ENCODE data around the gene ADH4. TPM values are rescaled to one million over a fixed set of nuclear protein-coding genes. Genes with fewer than 3 reads are reported as not detected.

Gene ADH4
- total RNA-seq, 1 donor from 2014 or later = not detected

DNA sequence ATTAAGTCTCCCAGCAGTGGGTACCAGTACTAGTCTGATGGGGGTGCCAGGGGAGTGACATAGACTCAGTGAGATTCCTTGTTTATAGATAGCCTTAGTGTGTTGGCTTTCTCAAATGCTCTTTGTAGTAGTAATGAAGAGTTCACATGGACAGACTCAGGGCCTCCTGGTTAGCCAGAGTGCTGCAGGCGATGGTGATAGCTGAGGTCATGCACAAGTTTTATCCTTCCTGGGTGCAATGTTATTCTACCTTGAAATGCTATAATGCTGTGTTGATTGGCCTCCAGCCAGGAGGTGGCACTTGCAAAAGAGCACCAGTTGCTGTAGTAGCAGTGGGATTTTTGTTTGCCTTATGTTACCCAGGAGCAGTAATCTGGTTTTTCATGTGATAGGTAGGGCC lies 35.5 kb upstream of the ADH4 start:
- H3K27me3 Mint-ChIP-seq (ENCODE audit: low read depth) = no peaks in the 10 kb centered on the region
- H3K4me3 Mint-ChIP-seq (ENCODE audit: unreplicated experiment) = no peak overlapping the region
- no peak overlapping the region for H3K27ac Mint-ChIP-seq (ENCODE audit: unreplicated experiment)
- peaks cover 23% of the 10 kb centered on the region for H3K9me3 Mint-ChIP-seq (ENCODE audit: low read depth)
- no peak for DNase-seq (ENCODE audit: low spot score)
- peaks cover 12% of the 10 kb centered on the region for H3K36me3 Mint-ChIP-seq (ENCODE audit: low read depth)
- peaks cover 12% of the 10 kb centered on the region for H3K4me1 Mint-ChIP-seq (ENCODE audit: low read depth)
- TF ChIP-seq, protein P1, sequence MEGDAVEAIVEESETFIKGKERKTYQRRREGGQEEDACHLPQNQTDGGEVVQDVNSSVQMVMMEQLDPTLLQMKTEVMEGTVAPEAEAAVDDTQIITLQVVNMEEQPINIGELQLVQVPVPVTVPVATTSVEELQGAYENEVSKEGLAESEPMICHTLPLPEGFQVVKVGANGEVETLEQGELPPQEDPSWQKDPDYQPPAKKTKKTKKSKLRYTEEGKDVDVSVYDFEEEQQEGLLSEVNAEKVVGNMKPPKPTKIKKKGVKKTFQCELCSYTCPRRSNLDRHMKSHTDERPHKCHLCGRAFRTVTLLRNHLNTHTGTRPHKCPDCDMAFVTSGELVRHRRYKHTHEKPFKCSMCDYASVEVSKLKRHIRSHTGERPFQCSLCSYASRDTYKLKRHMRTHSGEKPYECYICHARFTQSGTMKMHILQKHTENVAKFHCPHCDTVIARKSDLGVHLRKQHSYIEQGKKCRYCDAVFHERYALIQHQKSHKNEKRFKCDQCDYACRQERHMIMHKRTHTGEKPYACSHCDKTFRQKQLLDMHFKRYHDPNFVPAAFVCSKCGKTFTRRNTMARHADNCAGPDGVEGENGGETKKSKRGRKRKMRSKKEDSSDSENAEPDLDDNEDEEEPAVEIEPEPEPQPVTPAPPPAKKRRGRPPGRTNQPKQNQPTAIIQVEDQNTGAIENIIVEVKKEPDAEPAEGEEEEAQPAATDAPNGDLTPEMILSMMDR (IDR thresholded peaks at IDR 0.05) = no peak

DNA sequence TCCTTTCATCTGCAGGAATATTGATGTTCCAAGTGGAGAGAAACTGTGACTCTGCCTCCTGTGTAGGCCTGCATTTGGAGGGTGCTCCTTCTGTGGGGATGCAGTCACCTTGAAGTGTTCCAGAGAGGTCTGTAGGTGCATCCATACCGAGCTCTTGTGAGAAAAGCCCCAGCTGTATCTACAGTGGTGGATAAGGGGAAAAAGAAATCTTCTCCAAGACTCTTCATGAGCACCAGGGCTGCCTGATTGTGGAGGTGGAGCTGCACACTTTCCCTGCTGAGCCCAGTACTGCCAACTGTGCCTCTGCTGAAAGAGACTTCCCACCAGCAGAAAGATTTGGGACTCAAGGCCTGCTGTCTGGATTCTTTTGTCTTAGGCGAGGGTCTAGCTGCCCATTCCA lies 35.1 kb upstream of the ADH4 start:
- H3K27me3 Mint-ChIP-seq (ENCODE audit: low read depth) = no peaks in the 10 kb centered on the region
- no peak overlapping the region for H3K27ac Mint-ChIP-seq (ENCODE audit: unreplicated experiment)
- peaks cover 12% of the 10 kb centered on the region for H3K4me1 Mint-ChIP-seq (ENCODE audit: low read depth)
- no peak for DNase-seq (ENCODE audit: low spot score)
- H3K36me3 Mint-ChIP-seq (ENCODE audit: low read depth) = peaks cover 14% of the 10 kb centered on the region
- H3K9me3 Mint-ChIP-seq (ENCODE audit: low read depth) = peaks cover 24% of the 10 kb centered on the region
- no peak overlapping the region for H3K4me3 Mint-ChIP-seq (ENCODE audit: unreplicated experiment)
- TF ChIP-seq, protein P1 (IDR thresholded peaks at IDR 0.05) = no peak

DNA sequence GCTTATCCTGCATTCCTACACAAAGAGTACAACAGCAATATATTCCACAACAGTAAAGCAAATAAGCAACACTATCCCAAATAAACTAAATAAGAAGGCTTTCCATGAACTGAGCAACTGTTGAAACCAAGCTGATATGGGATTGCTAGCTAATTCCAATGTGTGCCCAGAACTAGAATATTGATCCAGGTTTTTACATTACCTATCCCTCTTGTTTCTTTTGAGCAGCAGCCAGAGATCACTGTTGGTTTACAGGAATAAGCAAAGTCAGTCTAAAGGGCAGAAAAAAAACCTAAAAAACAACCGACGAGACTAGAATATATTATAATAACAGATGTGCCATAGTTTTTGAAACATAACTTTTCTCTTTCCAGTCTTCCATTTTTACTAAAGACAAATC lies 22.4 kb upstream of the ADH4 start:
- no peak overlapping the region for H3K4me3 Mint-ChIP-seq (ENCODE audit: unreplicated experiment)
- peaks cover 17% of the 10 kb centered on the region for H3K9me3 Mint-ChIP-seq (ENCODE audit: low read depth)
- no peak for DNase-seq (ENCODE audit: low spot score)
- no peaks in the 10 kb centered on the region for H3K27me3 Mint-ChIP-seq (ENCODE audit: low read depth)
- peaks cover 9% of the 10 kb centered on the region for H3K36me3 Mint-ChIP-seq (ENCODE audit: low read depth)
- no peak overlapping the region for H3K27ac Mint-ChIP-seq (ENCODE audit: unreplicated experiment)
- TF ChIP-seq, protein P1 (IDR thresholded peaks at IDR 0.05) = no peak
- no peaks in the 10 kb centered on the region for H3K4me1 Mint-ChIP-seq (ENCODE audit: low read depth)

DNA sequence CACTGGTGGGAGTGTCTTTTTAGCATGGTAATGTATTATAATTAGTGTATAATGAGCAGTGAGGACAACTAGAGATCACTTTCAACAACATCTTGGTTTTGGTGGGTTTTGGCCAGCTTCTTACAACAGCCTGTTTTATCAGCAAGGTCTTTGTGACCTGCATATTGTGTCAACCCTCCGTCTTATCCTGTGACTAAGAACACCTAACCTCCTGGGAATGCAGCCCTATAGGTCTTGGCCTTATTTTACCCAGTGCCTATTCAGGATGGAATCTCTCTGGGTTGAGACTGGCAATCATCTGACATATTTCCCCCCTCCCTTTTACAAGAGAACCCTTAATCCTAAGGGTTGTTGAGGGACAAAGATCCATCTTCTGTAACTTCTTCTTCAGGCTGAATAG lies 21.9 kb upstream of the ADH4 start:
- DNase-seq (ENCODE audit: low spot score) = no peak
- Mint-ChIP-seq H3K27ac (ENCODE audit: unreplicated experiment) (no peak overlapping the region), H3K27me3 (ENCODE audit: low read depth) (no peaks in the 10 kb centered on the region), H3K9me3 (ENCODE audit: low read depth) (peaks cover 17% of the 10 kb centered on the region), H3K4me3 (ENCODE audit: unreplicated experiment) (no peak overlapping the region), H3K36me3 (ENCODE audit: low read depth) (peaks cover 9% of the 10 kb centered on the region), H3K4me1 (ENCODE audit: low read depth) (no peaks in the 10 kb centered on the region)
- TF ChIP-seq, protein P1 (IDR thresholded peaks at IDR 0.05) = no peak

DNA sequence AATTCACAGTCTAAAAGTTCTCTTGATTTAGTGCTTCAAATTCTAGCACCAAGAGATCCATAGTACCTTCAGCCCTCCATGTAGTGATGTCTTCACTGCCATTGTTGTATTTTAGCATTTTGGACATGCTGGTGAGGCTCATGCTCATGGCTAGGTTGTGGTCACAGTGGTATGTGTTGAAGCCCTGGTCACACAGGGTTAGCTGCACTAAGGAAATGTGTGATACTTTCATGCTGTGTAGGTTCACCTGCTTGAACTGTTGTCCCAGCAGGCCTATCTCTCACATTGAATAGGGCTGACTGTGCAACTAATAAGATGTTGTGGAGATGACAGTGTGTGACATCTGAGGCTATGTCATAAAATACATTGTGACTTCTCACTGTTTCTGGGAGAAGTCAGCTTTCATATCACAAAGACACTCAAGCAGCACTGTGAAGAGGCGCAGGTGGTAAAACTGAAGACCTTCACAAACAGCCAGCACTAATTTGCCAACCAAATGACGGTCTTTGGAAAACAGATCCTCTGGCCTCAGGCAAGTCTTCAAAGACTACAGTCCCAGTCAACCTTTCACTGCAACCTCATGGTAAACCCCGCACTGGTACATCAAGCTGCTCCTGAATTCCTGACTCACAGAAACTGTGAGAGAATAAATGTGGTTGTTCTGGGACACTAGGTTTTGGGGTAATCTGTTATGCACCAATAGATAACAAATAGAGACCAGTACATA lies 17.4 kb upstream of the ADH4 start:
- no peak overlapping the region for H3K4me3 Mint-ChIP-seq (ENCODE audit: unreplicated experiment)
- DNase-seq (ENCODE audit: low spot score) = no peak
- H3K36me3 Mint-ChIP-seq (ENCODE audit: low read depth) = no peaks in the 10 kb centered on the region
- H3K27me3 Mint-ChIP-seq (ENCODE audit: low read depth) = no peaks in the 10 kb centered on the region
- TF ChIP-seq, protein P1 (IDR thresholded peaks at IDR 0.05) = no peak
- H3K27ac Mint-ChIP-seq (ENCODE audit: unreplicated experiment) = no peak overlapping the region
- no peaks in the 10 kb centered on the region for H3K4me1 Mint-ChIP-seq (ENCODE audit: low read depth)
- no peaks in the 10 kb centered on the region for H3K9me3 Mint-ChIP-seq (ENCODE audit: low read depth)

Measured in chondrocyte (in vitro differentiated cells).